ENCODE results near the gene USP48.

Gene USP48

GRCh38 chr1:21666576-21667320 is 116.2 kb downstream of the USP48 start:
- DNase-seq: no peak

GRCh38 chr1:21665711-21666575 is 117.0 kb downstream of the USP48 start:
- no peak for DNase-seq

GRCh38 chr1:21664806-21665588 is 118.0 kb downstream of the USP48 start:
- no peak for DNase-seq

- no peak for DNase-seq
Observed at GRCh38 chr1:21663951-21664805, 118.8 kb downstream of the USP48 start.

GRCh38 chr1:21663248-21663950 is 119.5 kb downstream of the USP48 start:
- DNase-seq: no peak

GRCh38 chr1:21662426-21663247 is 120.3 kb downstream of the USP48 start:
- no peak for DNase-seq

GRCh38 chr1:21661886-21662285 is 121.1 kb downstream of the USP48 start:
- DNase-seq: no peak

GRCh38 chr1:21659924-21660326 is 123.0 kb downstream of the USP48 start:
- no peak for DNase-seq

- DNase-seq: no peak
Observed at GRCh38 chr1:21659099-21659923, 123.6 kb downstream of the USP48 start.

GRCh38 chr1:21657456-21658190 is 125.3 kb downstream of the USP48 start:
- DNase-seq: no peak

GRCh38 chr1:21655748-21656147 is 127.2 kb downstream of the USP48 start:
- DNase-seq: no peak

GRCh38 chr1:21655259-21655658 is 127.7 kb downstream of the USP48 start:
- DNase-seq: no peak

GRCh38 chr1:21654209-21654608 is 128.7 kb downstream of the USP48 start:
- no peak for DNase-seq

GRCh38 chr1:21653744-21654100 is 129.2 kb downstream of the USP48 start:
- no peak for DNase-seq

- no peak for DNase-seq
Observed at GRCh38 chr1:21652937-21653743, 129.8 kb downstream of the USP48 start.

- no peak for DNase-seq
Observed at GRCh38 chr1:21652101-21652936, 130.6 kb downstream of the USP48 start.

Data from cortex of kidney (tissue), 1 donor.